ENCODE data around the gene BMP6.

Gene BMP6

DNA sequence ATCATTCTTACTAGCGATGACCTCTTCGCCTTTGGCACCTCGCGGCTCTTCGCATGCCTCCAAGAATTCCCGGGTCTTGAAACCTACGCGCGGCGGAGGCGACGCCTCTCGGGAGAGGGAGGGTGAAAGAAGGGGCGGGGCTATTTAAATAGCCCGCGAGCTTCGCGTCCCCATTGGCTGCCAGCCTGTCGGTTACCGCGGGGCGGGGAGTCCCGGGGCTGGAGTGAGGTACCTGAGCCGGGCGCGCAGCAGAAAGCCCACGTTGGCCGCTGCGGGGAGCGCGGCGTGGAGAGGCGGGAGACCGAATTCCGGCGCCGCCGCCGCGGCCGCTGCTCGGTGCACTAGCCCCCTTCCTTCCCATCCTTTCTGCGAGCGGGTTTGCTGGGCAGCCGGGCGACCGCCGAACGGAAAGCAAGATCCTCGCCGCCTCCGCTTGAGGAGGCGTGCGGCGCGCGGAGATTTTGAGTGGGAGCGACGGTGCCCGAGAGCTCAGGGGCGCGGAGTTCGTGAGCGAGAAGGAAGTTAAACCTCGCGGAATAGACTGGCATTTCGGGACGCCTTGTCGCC, at the start of gene BMP6:
BMP6 (plus strand) TSS at position 251 of the 567 bp plus-strand sequence. CDS start 857 bp downstream, outside the sequence.
- H3K4me3 ChIP-seq (ENCODE audit: low read length): peak within 1 kb of the TSS; percentile 63
- no peak within 1 kb of the TSS for H3K9ac ChIP-seq (ENCODE audit: low read length)
- peaks cover 11% of the 10 kb centered on the region for H3K4me1 ChIP-seq (ENCODE audit: control insufficient read depth, insufficient read depth, low read length)
- no peak within 1 kb of the TSS for H3K27ac ChIP-seq (ENCODE audit: low read depth, low read length)
- H3K27me3 ChIP-seq (ENCODE audit: control insufficient read depth, insufficient read depth, low read length): peaks cover 24% of the 10 kb centered on the region
- H3K36me3 ChIP-seq (ENCODE audit: control insufficient read depth, insufficient read depth, low read length): no peaks in the 10 kb centered on the region

DNA sequence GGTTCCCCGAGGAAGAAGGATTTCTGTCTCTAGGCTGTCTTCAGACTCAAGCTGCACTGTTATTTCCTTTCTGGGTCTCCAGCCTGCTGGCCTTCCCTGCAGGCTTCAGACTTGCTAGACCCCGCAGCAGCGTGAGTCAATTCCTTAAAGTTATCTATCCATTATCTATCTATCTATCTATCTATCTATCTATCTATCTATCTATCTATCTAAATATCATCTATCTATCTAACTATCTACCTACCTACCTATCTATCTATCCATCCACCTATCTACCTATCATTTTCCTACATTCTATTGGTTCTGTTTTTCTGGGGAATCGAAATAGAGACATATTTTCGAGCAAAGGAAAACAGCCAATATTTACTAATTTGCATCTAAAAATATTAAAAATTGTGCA, 48.7 kb upstream of the BMP6 start:
- no peaks in the 10 kb centered on the region for H3K4me1 ChIP-seq (ENCODE audit: control insufficient read depth, insufficient read depth, low read length)
- H3K36me3 ChIP-seq (ENCODE audit: control insufficient read depth, insufficient read depth, low read length): no peaks in the 10 kb centered on the region
- H3K9ac ChIP-seq (ENCODE audit: low read length): no peak overlapping the region
- no peak overlapping the region for H3K27ac ChIP-seq (ENCODE audit: low read depth, low read length)
- no peaks in the 10 kb centered on the region for H3K27me3 ChIP-seq (ENCODE audit: control insufficient read depth, insufficient read depth, low read length)
- no peak overlapping the region for H3K4me3 ChIP-seq (ENCODE audit: low read length)

DNA sequence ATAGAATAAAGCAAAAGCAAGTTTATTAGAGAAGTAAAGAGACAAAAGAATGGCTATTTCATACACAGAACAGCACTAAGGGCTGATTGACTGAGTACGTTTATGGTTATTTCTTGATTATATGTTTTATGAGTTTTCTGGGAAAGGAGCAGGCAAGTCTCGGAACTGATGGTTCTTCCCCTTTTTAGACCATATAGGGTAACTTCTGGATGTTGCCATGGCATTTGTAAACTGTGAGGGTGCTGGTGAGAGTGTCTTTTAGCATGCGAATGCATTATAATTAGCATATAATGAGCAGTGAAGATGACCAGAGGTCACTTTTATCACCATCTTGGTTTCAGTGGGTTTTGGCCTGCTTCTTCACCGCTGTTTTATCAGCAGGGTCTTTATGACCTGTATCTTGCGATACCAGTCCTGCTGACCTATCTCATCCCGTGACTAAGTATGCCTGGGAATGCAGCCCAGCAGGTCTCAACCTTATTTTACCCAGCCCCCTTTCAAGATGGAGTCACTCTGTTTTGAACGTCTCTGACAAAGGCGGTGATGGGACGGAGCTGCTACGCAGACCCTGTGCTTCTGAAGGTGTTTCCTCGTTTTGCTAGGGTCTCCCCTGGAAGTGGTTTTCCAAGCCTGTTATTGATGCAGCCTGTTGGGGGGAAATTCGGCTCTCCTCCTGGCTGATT, 45.4 kb upstream of the BMP6 start:
- Histone ChIP-seq H3K9ac (ENCODE audit: low read length) (no peak overlapping the region), H3K4me3 (ENCODE audit: low read length) (no peak overlapping the region), H3K36me3 (ENCODE audit: control insufficient read depth, insufficient read depth, low read length) (no peaks in the 10 kb centered on the region), H3K27ac (ENCODE audit: low read depth, low read length) (no peak overlapping the region), H3K4me1 (ENCODE audit: control insufficient read depth, insufficient read depth, low read length) (no peaks in the 10 kb centered on the region), H3K27me3 (ENCODE audit: control insufficient read depth, insufficient read depth, low read length) (no peaks in the 10 kb centered on the region)

DNA sequence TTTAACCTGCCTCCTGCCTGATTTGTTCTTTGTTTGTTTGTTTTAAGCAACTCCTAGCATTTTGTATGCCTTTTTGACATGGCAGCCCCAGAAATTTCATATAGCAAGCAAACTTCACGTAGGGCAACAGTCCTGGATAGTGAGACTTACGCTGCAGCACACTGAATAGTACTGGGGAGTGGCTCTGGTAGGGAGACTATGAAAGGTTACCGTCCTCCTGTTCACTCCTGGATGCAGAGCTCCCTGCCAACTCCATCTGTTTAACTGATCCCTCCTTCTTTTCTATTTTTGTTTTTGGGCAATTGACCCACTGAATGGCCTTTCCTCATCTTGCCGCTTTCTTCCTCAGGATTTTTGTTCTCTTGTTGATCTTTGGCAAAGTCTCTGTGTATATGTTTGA, 44.5 kb upstream of the BMP6 start:
- Histone ChIP-seq H3K4me3 (ENCODE audit: low read length) (no peak overlapping the region), H3K27ac (ENCODE audit: low read depth, low read length) (no peak overlapping the region), H3K27me3 (ENCODE audit: control insufficient read depth, insufficient read depth, low read length) (no peaks in the 10 kb centered on the region), H3K9ac (ENCODE audit: low read length) (no peak overlapping the region), H3K4me1 (ENCODE audit: control insufficient read depth, insufficient read depth, low read length) (no peaks in the 10 kb centered on the region), H3K36me3 (ENCODE audit: control insufficient read depth, insufficient read depth, low read length) (no peaks in the 10 kb centered on the region)

DNA sequence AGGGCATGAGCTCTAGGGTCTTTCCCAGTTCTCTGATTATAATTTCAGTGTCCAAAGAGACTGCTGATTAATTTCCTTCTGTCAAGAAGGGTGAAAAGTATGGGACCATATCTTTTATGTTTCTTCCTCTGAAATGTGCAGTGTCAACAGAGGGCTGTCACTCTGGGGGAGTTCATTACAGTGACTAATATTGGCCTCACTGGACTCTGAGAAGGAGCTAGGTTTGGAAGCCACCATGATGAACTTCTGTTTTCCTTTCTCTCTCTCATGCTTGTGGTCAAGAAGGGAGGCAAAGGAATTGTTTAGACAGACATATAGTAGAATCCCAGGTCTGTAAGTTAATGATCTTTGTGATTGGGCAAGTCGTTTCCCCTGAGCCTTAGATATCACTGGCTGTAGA, 41.8 kb upstream of the BMP6 start:
- no peak overlapping the region for H3K9ac ChIP-seq (ENCODE audit: low read length)
- H3K4me1 ChIP-seq (ENCODE audit: control insufficient read depth, insufficient read depth, low read length): no peaks in the 10 kb centered on the region
- H3K4me3 ChIP-seq (ENCODE audit: low read length): no peak overlapping the region
- H3K27me3 ChIP-seq (ENCODE audit: control insufficient read depth, insufficient read depth, low read length): no peaks in the 10 kb centered on the region
- H3K27ac ChIP-seq (ENCODE audit: low read depth, low read length): no peak overlapping the region
- no peaks in the 10 kb centered on the region for H3K36me3 ChIP-seq (ENCODE audit: control insufficient read depth, insufficient read depth, low read length)

DNA sequence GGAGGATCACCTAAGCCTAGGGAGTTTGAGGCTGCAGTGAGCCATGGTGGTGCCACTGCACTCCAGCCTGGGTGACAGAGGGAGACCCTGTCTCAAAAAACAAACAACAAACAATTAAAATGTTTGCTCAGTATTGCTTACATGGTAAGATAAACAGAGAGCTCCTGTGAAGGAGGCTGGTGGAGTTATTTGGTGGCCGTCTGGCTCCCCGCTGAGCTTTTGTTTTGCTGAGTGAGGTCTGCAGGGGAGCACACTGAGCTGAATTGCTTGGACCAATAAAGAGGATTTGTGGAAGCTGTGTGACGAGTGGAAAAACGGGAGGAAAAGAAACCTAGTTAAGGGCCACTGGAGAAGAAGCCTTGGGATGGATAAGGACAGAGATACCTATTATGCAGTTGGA, 41.1 kb upstream of the BMP6 start:
- Histone ChIP-seq H3K4me3 (ENCODE audit: low read length) (no peak overlapping the region), H3K27me3 (ENCODE audit: control insufficient read depth, insufficient read depth, low read length) (no peaks in the 10 kb centered on the region), H3K27ac (ENCODE audit: low read depth, low read length) (no peak overlapping the region), H3K9ac (ENCODE audit: low read length) (no peak overlapping the region), H3K36me3 (ENCODE audit: control insufficient read depth, insufficient read depth, low read length) (no peaks in the 10 kb centered on the region), H3K4me1 (ENCODE audit: control insufficient read depth, insufficient read depth, low read length) (no peaks in the 10 kb centered on the region)

DNA sequence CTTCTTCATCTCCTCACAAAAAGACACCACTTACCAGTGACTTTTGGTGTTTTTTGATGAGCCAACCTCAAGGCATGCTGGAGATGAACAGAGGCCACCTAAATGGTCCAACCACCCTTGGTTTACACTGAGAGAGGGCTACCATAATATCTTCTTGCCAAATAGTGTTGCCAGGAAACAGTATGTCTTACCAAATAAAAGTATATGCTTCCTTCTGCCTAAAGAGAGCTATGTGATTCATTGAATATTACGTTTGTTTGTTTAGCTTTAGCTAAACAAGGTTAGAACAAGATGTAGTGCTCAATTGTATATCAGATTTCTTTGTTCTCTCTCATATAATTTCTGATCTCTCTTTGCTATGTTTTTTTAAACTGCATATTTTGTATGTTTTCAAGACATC, 40.6 kb upstream of the BMP6 start:
- Histone ChIP-seq H3K27me3 (ENCODE audit: control insufficient read depth, insufficient read depth, low read length) (no peaks in the 10 kb centered on the region), H3K36me3 (ENCODE audit: control insufficient read depth, insufficient read depth, low read length) (no peaks in the 10 kb centered on the region), H3K9ac (ENCODE audit: low read length) (no peak overlapping the region), H3K27ac (ENCODE audit: low read depth, low read length) (no peak overlapping the region), H3K4me1 (ENCODE audit: control insufficient read depth, insufficient read depth, low read length) (no peaks in the 10 kb centered on the region), H3K4me3 (ENCODE audit: low read length) (no peak overlapping the region)

DNA sequence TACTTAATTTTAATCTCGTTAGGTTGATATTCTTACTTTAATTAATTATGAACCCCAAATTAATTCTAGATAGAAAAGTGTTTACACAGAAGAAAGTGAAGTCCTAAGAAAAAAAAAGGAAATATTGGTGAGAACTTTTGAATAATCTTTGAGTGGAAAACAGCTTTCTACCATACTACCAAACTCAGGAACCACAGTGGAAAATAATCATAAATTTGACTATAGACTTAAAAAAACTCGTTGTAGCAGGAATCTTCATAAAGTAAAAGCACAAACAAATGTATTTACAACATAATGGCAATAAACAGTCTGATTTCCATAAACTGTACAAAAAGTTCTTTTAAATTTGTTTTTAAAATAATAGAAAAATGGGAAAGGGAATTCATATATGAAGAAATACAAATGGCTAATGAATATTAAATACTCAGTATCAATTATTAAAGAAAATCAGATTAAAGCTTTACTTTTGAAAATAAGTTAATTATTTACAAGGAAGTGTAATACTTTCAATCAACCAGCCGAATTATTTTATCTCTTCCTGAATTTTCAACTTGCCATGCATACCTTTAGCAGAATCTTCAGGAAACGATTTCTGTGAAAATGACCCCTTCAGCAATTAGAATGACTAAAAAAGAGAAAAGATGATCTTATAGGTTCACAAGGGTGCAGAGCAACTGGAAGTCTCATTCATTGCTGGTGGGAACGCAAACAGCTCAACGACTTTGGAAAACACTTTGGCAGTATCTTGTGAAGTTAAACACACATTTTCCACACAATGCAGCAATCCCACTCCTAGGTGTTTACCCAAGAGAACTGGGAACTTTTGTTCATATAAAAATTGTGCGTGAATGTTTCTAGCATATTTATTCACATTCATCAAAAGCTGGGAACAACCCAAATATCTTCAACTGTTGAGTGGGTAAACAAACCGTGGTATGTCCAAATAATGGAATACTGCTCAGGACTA, 38.5 kb upstream of the BMP6 start:
- Histone ChIP-seq H3K4me3 (ENCODE audit: low read length) (no peak overlapping the region), H3K9ac (ENCODE audit: low read length) (no peak overlapping the region), H3K27me3 (ENCODE audit: control insufficient read depth, insufficient read depth, low read length) (no peaks in the 10 kb centered on the region), H3K27ac (ENCODE audit: low read depth, low read length) (no peak overlapping the region), H3K36me3 (ENCODE audit: control insufficient read depth, insufficient read depth, low read length) (no peaks in the 10 kb centered on the region), H3K4me1 (ENCODE audit: control insufficient read depth, insufficient read depth, low read length) (no peaks in the 10 kb centered on the region)

DNA sequence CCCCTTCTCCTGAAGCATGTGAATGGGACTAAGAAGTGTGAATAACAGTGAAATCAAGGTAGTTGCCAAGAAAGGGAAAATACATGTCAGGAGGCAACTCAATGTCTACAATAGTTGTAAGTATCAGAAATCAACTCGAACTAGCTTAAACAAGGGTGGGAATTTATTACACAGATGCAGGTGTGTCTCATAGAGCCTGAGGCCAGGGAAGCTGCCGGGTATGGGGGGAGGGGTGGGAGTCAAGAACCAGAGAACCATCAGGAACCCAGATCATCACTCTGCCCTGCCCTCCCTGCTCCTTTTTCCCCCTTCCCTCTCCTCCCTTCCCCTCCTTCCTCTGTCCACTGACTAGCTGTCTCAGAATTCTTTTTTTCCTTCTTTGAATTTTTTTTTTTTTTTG, 34.9 kb upstream of the BMP6 start:
- Histone ChIP-seq H3K9ac (ENCODE audit: low read length) (no peak overlapping the region), H3K27ac (ENCODE audit: low read depth, low read length) (no peak overlapping the region)

DNA sequence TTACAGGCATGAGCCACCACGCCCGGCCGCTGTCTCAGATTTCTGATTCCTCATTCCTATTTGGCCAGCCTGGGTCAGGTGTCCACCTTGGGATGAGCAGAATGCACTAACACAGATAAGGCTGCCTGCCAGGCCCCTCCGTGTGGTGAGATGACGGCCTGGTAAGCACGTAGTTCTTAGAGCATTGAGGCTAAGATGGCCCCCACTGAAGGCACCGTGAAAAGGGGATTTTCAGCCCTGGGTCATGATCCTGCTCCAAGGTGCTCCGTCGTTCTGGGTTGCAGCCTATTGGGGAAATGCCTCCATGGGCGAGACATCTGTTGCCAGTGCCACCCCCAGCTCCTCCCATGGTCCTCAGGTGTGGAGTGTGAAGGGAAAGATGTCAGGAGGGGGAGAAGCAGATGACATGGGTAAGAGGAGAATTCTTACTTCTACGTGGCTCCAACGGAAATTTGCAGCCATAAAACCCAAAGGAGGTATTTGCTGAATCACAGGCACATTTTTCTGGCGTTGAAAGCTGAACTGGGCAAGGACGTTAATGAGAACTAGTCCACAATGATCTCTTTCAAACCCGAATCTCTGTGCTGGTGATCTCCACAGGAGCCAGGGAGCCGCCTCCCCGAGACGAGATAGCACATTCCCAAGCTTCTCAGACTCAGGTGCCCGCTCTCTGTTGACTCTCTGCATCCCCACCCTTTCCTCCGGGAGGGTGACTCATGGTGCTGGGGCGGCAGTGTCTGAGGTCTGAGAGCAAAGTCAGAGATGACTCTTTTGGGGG, 34.0 kb upstream of the BMP6 start:
- no peaks in the 10 kb centered on the region for H3K36me3 ChIP-seq (ENCODE audit: control insufficient read depth, insufficient read depth, low read length)
- no peaks in the 10 kb centered on the region for H3K4me1 ChIP-seq (ENCODE audit: control insufficient read depth, insufficient read depth, low read length)
- no peak overlapping the region for H3K27ac ChIP-seq (ENCODE audit: low read depth, low read length)
- H3K4me3 ChIP-seq (ENCODE audit: low read length): no peak overlapping the region
- no peak overlapping the region for H3K9ac ChIP-seq (ENCODE audit: low read length)
- no peaks in the 10 kb centered on the region for H3K27me3 ChIP-seq (ENCODE audit: control insufficient read depth, insufficient read depth, low read length)

More for the DNA sequence above, 34.9 kb upstream of the BMP6 start:
- Histone ChIP-seq H3K4me3 (ENCODE audit: low read length) (no peak overlapping the region), H3K4me1 (ENCODE audit: control insufficient read depth, insufficient read depth, low read length) (no peaks in the 10 kb centered on the region), H3K36me3 (ENCODE audit: control insufficient read depth, insufficient read depth, low read length) (no peaks in the 10 kb centered on the region), H3K27me3 (ENCODE audit: control insufficient read depth, insufficient read depth, low read length) (no peaks in the 10 kb centered on the region)

DNA sequence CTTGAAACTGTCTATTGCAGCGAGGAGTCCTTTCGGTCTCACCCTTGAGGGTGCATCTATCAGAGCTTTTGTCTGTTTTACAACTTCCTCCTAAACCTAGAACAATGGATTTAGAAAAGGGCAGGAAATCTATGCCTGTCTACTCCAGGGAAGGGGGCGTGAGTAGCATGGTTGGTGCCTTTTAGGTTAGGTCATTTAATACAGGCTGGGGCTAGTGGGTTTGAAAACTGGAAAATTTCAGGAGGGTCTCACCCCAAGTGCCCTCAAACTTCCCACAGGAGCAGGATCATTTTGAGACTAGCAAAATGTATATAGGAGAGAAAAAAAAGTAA, 33.5 kb upstream of the BMP6 start:
- H3K27me3 ChIP-seq (ENCODE audit: control insufficient read depth, insufficient read depth, low read length): no peaks in the 10 kb centered on the region
- no peak overlapping the region for H3K9ac ChIP-seq (ENCODE audit: low read length)
- H3K36me3 ChIP-seq (ENCODE audit: control insufficient read depth, insufficient read depth, low read length): no peaks in the 10 kb centered on the region
- H3K4me3 ChIP-seq (ENCODE audit: low read length): no peak overlapping the region
- no peaks in the 10 kb centered on the region for H3K4me1 ChIP-seq (ENCODE audit: control insufficient read depth, insufficient read depth, low read length)
- no peak overlapping the region for H3K27ac ChIP-seq (ENCODE audit: low read depth, low read length)

DNA sequence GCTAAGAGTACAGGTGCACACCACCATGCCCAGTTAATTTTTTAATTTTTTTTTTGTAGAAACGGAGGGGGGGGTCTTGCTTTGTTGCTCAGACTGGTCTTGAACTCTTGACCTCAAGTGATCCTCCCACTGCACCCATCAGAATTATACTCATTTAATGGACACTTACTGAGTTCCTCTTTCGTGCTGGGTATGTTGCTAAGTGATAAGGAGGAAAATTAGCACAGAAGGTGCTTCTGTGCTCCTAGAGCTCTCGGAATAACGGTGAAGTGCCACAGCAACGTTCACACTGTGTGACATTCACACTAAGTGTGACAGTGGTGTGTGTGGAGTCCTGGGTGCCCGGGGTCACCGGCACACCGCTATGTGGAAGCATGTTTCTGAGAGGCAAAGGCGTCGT, 32.1 kb upstream of the BMP6 start:
- no peak overlapping the region for H3K4me3 ChIP-seq (ENCODE audit: low read length)
- no peaks in the 10 kb centered on the region for H3K4me1 ChIP-seq (ENCODE audit: control insufficient read depth, insufficient read depth, low read length)
- no peak overlapping the region for H3K9ac ChIP-seq (ENCODE audit: low read length)
- H3K27ac ChIP-seq (ENCODE audit: low read depth, low read length): no peak overlapping the region
- no peaks in the 10 kb centered on the region for H3K36me3 ChIP-seq (ENCODE audit: control insufficient read depth, insufficient read depth, low read length)
- H3K27me3 ChIP-seq (ENCODE audit: control insufficient read depth, insufficient read depth, low read length): no peaks in the 10 kb centered on the region

Measured in rectal smooth muscle tissue (tissue), 1 donor.